ENCODE measurements around the gene MBNL1. TPM values are rescaled to one million over a fixed set of nuclear protein-coding genes. Genes with fewer than 3 reads are reported as not detected.

MBNL1 gene
- total and polyA plus RNA-seq, 7 experiments from 2014 or later: 371 to 675 (median 497) TPM

DNA sequence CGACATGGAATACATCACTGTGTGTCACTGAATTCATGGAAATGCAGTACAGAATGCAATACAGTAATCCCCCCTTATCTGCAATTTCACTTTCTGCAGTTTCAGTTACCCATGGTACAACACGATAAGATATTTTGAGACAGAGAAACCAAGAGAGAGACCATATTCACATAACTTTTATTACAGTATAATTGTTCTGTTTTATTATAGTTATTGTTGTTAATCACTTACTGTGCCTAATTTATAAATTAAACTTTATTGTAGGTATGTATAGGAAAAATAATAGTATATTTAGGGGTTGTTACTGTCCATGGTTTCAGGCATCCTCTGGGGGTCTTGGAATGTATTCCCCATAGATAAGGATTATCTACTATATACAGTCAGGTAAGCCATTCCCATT is 61.8 kb downstream of the MBNL1 start:
- Histone ChIP-seq H3K27ac (ENCODE audit: low read depth, low read length) (no peak overlapping the region), H3K9me3 (ENCODE audit: control insufficient read depth in 2 of 3, low read length in 3 of 3) (no peaks in the 10 kb centered on the region), H3K27me3 (ENCODE audit: control insufficient read depth in 2 of 2, insufficient read depth in 2 of 2, low read length in 2 of 2) (no peaks in the 10 kb centered on the region), H3K36me3 (ENCODE audit: control insufficient read depth in 2 of 3, insufficient read depth in 3 of 3, low read length in 3 of 3) (peaks cover 0 to 7% (median 0%) of the 10 kb centered on the region in 3 experiments), H3K4me3 (ENCODE audit: low read length) (no peak overlapping the region), H3K4me1 (ENCODE audit: control insufficient read depth in 2 of 2, insufficient read depth in 2 of 2, low read length in 2 of 2) (peaks cover 52 to 71% of the 10 kb centered on the region in 2 donors)
- intact Hi-C loops (cut with micrococcal nuclease): no loop called here
- no peak for ATAC-seq
- peaks cover 61 to 96% (median 93%) of the 10 kb centered on the region in 7 donors for H3K4me1 Mint-ChIP-seq
- H3K27ac Mint-ChIP-seq: peak overlapping the region in 7 of 9 donors; percentile 8 to 84 (median 48)
- H3K4me3 Mint-ChIP-seq: peak overlapping the region in 7 of 10 donors; percentile 6 to 74 (median 47)
- DNase-seq: no peak
- ChIA-PET CTCF (no interaction called here), POLR2A (interaction anchor here (2.5 kb wide), 1 partner anchor 11 kb away, joined by 9 read pairs; no protein-coding TSS in a partner anchor)
- H3K27me3 Mint-ChIP-seq: no peaks in the 10 kb centered on the region
- peaks cover 0 to 2% (median 0%) of the 10 kb centered on the region in 11 donors for H3K9me3 Mint-ChIP-seq
- peaks cover 5 to 58% (median 32%) of the 10 kb centered on the region in 5 donors for H3K36me3 Mint-ChIP-seq

DNA sequence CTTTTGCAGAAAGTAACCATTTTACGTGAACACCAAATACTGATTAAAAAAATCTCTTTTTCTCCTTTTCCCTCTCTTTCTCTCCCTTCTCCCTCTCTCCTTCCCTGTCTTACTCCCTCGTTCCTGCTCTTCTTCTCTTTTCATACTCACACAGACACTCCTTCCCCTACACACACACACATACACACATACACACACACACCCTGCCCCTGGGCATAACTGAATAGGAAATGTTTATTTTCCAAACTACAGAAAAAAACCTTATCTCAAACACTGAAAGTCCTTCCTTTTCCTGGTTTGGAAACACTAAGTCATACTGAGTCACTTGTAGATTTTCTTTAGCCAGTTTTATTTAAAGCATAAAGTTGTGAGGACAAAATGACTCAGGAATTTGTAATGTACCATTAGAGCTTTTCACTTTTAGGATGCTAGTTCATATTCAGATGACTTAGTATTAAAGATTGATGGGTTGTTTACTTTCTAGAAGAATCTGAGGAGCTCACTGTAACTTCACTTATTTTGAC is 62.4 kb downstream of the MBNL1 start:
- peaks cover 0 to 7% (median 0%) of the 10 kb centered on the region in 3 experiments for H3K36me3 ChIP-seq (ENCODE audit: control insufficient read depth in 2 of 3, insufficient read depth in 3 of 3, low read length in 3 of 3)
- DNase-seq (no peak), ATAC-seq (peak; percentile 27)
- no peaks in the 10 kb centered on the region for H3K27me3 ChIP-seq (ENCODE audit: control insufficient read depth in 2 of 2, insufficient read depth in 2 of 2, low read length in 2 of 2)
- CTCF ChIA-PET: no interaction called here
- peaks cover 5 to 57% (median 30%) of the 10 kb centered on the region in 5 donors for H3K36me3 Mint-ChIP-seq
- no peaks in the 10 kb centered on the region for H3K27me3 Mint-ChIP-seq
- H3K27ac ChIP-seq (ENCODE audit: low read depth, low read length): peak overlapping the region; percentile 30
- peak overlapping the region in 8 of 10 donors; percentile 33 to 79 (median 63) for H3K4me3 Mint-ChIP-seq
- H3K4me1 ChIP-seq (ENCODE audit: control insufficient read depth in 2 of 2, insufficient read depth in 2 of 2, low read length in 2 of 2): peaks cover 50 to 67% of the 10 kb centered on the region in 2 donors
- no peaks in the 10 kb centered on the region for H3K9me3 ChIP-seq (ENCODE audit: control insufficient read depth in 2 of 3, low read length in 3 of 3)
- peaks cover 0 to 2% (median 0%) of the 10 kb centered on the region in 11 donors for H3K9me3 Mint-ChIP-seq
- peak overlapping the region in 8 of 9 donors; percentile 48 to 84 (median 72) for H3K27ac Mint-ChIP-seq
- intact Hi-C loops (cut with micrococcal nuclease): no loop called here
- H3K4me1 Mint-ChIP-seq: peaks cover 60 to 96% (median 93%) of the 10 kb centered on the region in 7 donors
- no peak overlapping the region for H3K4me3 ChIP-seq (ENCODE audit: low read length)
- POLR2A ChIA-PET: interaction anchor here (1.7 to 2.5 kb wide), 2 partner anchors 11 to 51 kb away, joined by 4 to 9 read pairs; no protein-coding TSS in a partner anchor

DNA sequence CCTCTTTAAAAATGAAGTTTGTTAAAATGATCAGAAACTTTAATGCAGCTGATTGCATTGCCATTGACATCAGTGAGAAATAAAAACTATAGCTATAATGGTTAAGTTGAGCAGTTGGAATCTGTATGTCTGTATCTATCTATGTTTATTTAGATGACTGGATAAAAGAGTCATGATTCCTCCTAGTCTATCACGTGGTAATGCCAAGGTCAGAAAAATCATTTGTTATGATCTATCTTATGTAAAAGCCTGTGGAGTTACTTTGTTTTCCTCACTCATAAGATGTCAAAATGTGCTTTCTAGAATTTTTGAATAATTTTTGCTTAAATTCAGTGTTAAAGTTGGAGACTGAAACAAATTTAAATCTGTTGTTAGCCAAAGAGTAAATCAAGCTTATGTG is 63.3 kb downstream of the MBNL1 start:
- H3K4me1 Mint-ChIP-seq: peaks cover 56 to 96% (median 90%) of the 10 kb centered on the region in 7 donors
- H3K27ac ChIP-seq (ENCODE audit: low read depth, low read length): peak overlapping the region; percentile 25
- DNase-seq (no peak), ATAC-seq (no peak)
- no peaks in the 10 kb centered on the region for H3K9me3 ChIP-seq (ENCODE audit: control insufficient read depth in 2 of 3, low read length in 3 of 3)
- H3K36me3 Mint-ChIP-seq: peaks cover 5 to 53% (median 29%) of the 10 kb centered on the region in 5 donors
- no peaks in the 10 kb centered on the region for H3K27me3 ChIP-seq (ENCODE audit: control insufficient read depth in 2 of 2, insufficient read depth in 2 of 2, low read length in 2 of 2)
- H3K4me3 Mint-ChIP-seq: peak overlapping the region in 8 of 10 donors; percentile 27 to 74 (median 54)
- POLR2A ChIA-PET: interaction anchor here (0.7 to 2.5 kb wide), 5 partner anchors 10 to 148 kb away, joined by 3 to 9 read pairs (median 4); no protein-coding TSS in a partner anchor
- no peaks in the 10 kb centered on the region for H3K27me3 Mint-ChIP-seq
- intact Hi-C loops (cut with micrococcal nuclease): loop anchor here in 1 of 2 donors (1.0 to 2.0 kb wide), 2 partner anchors 9 to 13 kb away; no protein-coding TSS in a partner anchor
- CTCF ChIA-PET: interaction anchor here (1.1 kb wide), 1 partner anchor 24 kb away, joined by 3 read pairs; no protein-coding TSS in a partner anchor
- peaks cover 56 to 61% of the 10 kb centered on the region in 2 donors for H3K4me1 ChIP-seq (ENCODE audit: control insufficient read depth in 2 of 2, insufficient read depth in 2 of 2, low read length in 2 of 2)
- peaks cover 0 to 7% (median 4%) of the 10 kb centered on the region in 3 experiments for H3K36me3 ChIP-seq (ENCODE audit: control insufficient read depth in 2 of 3, insufficient read depth in 3 of 3, low read length in 3 of 3)
- no peak overlapping the region for H3K4me3 ChIP-seq (ENCODE audit: low read length)
- H3K27ac Mint-ChIP-seq: peak overlapping the region in 8 of 9 donors; percentile 28 to 84 (median 70)
- peaks cover 0 to 2% (median 0%) of the 10 kb centered on the region in 11 donors for H3K9me3 Mint-ChIP-seq

DNA sequence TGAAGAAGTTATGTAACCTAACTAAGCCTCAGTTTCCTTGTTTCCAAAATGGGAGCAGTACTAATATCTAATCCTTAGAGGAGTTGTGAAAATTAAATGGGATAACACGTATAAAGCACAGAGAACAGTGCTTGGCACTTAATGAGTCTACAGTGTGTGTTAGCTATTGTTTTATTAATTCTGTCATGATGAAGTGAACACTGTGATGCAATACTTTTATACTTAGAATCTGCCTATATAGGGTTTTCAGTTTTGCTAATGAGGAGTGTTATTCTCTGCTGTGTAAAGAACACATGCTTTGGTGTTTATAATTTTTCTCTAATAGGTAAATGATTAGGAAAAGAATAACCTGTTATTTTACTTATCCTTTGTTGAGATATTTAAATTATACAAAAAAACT is 65.2 kb downstream of the MBNL1 start:
- peak overlapping the region in 7 of 10 donors; percentile 17 to 74 (median 52) for H3K4me3 Mint-ChIP-seq
- Histone ChIP-seq H3K4me1 (ENCODE audit: control insufficient read depth in 2 of 2, insufficient read depth in 2 of 2, low read length in 2 of 2) (peaks cover 51 to 56% of the 10 kb centered on the region in 2 donors), H3K4me3 (ENCODE audit: low read length) (no peak overlapping the region), H3K36me3 (ENCODE audit: control insufficient read depth in 2 of 3, insufficient read depth in 3 of 3, low read length in 3 of 3) (peaks cover 4 to 15% (median 6%) of the 10 kb centered on the region in 3 experiments), H3K27me3 (ENCODE audit: control insufficient read depth in 2 of 2, insufficient read depth in 2 of 2, low read length in 2 of 2) (no peaks in the 10 kb centered on the region), H3K9me3 (ENCODE audit: control insufficient read depth in 2 of 3, low read length in 3 of 3) (no peaks in the 10 kb centered on the region), H3K27ac (ENCODE audit: low read depth, low read length) (peak overlapping the region; percentile 23)
- H3K4me1 Mint-ChIP-seq: peaks cover 57 to 96% (median 89%) of the 10 kb centered on the region in 7 donors
- H3K27me3 Mint-ChIP-seq: no peaks in the 10 kb centered on the region
- H3K36me3 Mint-ChIP-seq: peaks cover 9 to 56% (median 32%) of the 10 kb centered on the region in 5 donors
- DNase-seq: no peak
- H3K9me3 Mint-ChIP-seq: peaks cover 0 to 5% (median 0%) of the 10 kb centered on the region in 11 donors
- no peak for ATAC-seq
- intact Hi-C loops (cut with micrococcal nuclease): loop anchor here in 1 of 2 donors (2.0 kb wide), 2 partner anchors 15 kb away; no protein-coding TSS in a partner anchor
- H3K27ac Mint-ChIP-seq: peak overlapping the region in 8 of 9 donors; percentile 6 to 77 (median 54)
- POLR2A ChIA-PET: interaction anchor here (0.7 to 1.0 kb wide), 4 partner anchors 42 to 91 kb away, joined by 3 to 4 read pairs (median 3); no protein-coding TSS in a partner anchor
- CTCF ChIA-PET: no interaction called here

DNA sequence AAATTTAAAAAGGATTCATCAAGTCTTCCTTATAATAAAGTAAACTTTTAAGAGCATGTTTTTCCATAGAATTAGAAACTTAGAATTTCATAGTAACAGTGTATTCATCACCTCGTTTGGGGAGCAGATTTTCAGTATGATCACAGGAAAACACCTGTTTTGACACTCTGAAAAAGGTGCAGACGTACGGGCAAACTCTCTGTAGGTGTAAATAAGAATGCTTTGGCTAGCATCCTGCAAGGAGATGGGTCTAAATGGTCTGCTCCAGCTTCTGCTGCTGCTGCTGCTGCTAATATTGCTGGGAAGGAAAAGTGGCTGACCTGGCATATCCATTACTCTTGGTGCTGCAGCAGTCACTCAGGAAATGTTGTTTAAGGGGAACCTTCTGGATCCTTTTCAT is 66.0 kb downstream of the MBNL1 start:
- DNase-seq (no peak), ATAC-seq (no peak)
- Mint-ChIP-seq H3K36me3 (peaks cover 9 to 52% (median 29%) of the 10 kb centered on the region in 5 donors), H3K9me3 (peaks cover 0 to 5% (median 0%) of the 10 kb centered on the region in 11 donors), H3K27me3 (no peaks in the 10 kb centered on the region), H3K27ac (peak overlapping the region in 7 of 9 donors; percentile 48 to 86 (median 74)), H3K4me1 (peaks cover 52 to 99% (median 92%) of the 10 kb centered on the region in 7 donors), H3K4me3 (peak overlapping the region in 9 of 10 donors; percentile 1 to 74 (median 41))
- ChIA-PET POLR2A (interaction anchor here (0.7 to 0.9 kb wide), 2 partner anchors 48 to 92 kb away, joined by 3 read pairs; no protein-coding TSS in a partner anchor), CTCF (no interaction called here)
- Histone ChIP-seq H3K27ac (ENCODE audit: low read depth, low read length) (peak overlapping the region; percentile 38), H3K4me1 (ENCODE audit: control insufficient read depth in 2 of 2, insufficient read depth in 2 of 2, low read length in 2 of 2) (peaks cover 50 to 56% of the 10 kb centered on the region in 2 donors), H3K36me3 (ENCODE audit: control insufficient read depth in 2 of 3, insufficient read depth in 3 of 3, low read length in 3 of 3) (peaks cover 4 to 18% (median 6%) of the 10 kb centered on the region in 3 experiments), H3K27me3 (ENCODE audit: control insufficient read depth in 2 of 2, insufficient read depth in 2 of 2, low read length in 2 of 2) (no peaks in the 10 kb centered on the region), H3K4me3 (ENCODE audit: low read length) (no peak overlapping the region), H3K9me3 (ENCODE audit: control insufficient read depth in 2 of 3, low read length in 3 of 3) (no peaks in the 10 kb centered on the region)
- intact Hi-C loops (cut with micrococcal nuclease): loop anchor here in 1 of 2 donors (1.0 to 5.0 kb wide), 3 partner anchors 10 to 32 kb away; no protein-coding TSS in a partner anchor

DNA sequence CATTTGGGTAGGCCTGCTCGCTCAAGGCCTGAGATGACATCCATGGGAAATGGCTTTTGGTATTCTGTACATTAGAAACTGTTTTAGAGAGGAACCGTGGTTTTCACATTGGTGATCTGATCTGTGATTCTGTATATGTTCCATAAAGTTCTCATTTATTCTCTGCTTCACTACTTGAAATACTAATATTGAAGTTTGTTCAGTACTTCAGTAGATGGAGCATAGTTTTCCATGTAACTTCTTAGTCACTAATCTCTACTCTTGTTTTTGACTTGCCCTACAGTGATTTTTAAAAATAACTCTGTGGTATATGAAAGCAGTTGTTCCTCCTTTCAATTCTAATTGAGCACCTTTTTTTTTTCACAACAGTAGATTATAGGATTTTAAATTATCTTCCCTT is 66.5 kb downstream of the MBNL1 start:
- Histone ChIP-seq H3K4me3 (ENCODE audit: low read length) (no peak overlapping the region), H3K36me3 (ENCODE audit: control insufficient read depth in 2 of 3, insufficient read depth in 3 of 3, low read length in 3 of 3) (peaks cover 4 to 23% (median 6%) of the 10 kb centered on the region in 3 experiments), H3K27me3 (ENCODE audit: control insufficient read depth in 2 of 2, insufficient read depth in 2 of 2, low read length in 2 of 2) (no peaks in the 10 kb centered on the region), H3K27ac (ENCODE audit: low read depth, low read length) (peak overlapping the region; percentile 38), H3K4me1 (ENCODE audit: control insufficient read depth in 2 of 2, insufficient read depth in 2 of 2, low read length in 2 of 2) (peaks cover 49 to 51% of the 10 kb centered on the region in 2 donors), H3K9me3 (ENCODE audit: control insufficient read depth in 2 of 3, low read length in 3 of 3) (no peaks in the 10 kb centered on the region)
- H3K9me3 Mint-ChIP-seq: peaks cover 0 to 5% (median 0%) of the 10 kb centered on the region in 11 donors
- intact Hi-C loops (cut with micrococcal nuclease): loop anchor here in 1 of 2 donors (1.0 to 5.0 kb wide), 3 partner anchors 9 to 33 kb away; no protein-coding TSS in a partner anchor
- H3K27me3 Mint-ChIP-seq: no peaks in the 10 kb centered on the region
- CTCF ChIA-PET: no interaction called here
- H3K27ac Mint-ChIP-seq: peak overlapping the region in 8 of 9 donors; percentile 48 to 86 (median 68)
- ATAC-seq: no peak
- H3K36me3 Mint-ChIP-seq: peaks cover 9 to 55% (median 34%) of the 10 kb centered on the region in 5 donors
- POLR2A ChIA-PET: interaction anchor here (0.7 kb wide), 1 partner anchor 78 kb away, joined by 3 read pairs; no protein-coding TSS in a partner anchor
- H3K4me3 Mint-ChIP-seq: peak overlapping the region in 8 of 10 donors; percentile 1 to 74 (median 44)
- DNase-seq: no peak
- peaks cover 55 to 100% (median 93%) of the 10 kb centered on the region in 7 donors for H3K4me1 Mint-ChIP-seq

Measured in naive thymus-derived CD4-positive, alpha-beta T cell (primary cell).